ENCODE results near the gene ARSA.

DNA sequence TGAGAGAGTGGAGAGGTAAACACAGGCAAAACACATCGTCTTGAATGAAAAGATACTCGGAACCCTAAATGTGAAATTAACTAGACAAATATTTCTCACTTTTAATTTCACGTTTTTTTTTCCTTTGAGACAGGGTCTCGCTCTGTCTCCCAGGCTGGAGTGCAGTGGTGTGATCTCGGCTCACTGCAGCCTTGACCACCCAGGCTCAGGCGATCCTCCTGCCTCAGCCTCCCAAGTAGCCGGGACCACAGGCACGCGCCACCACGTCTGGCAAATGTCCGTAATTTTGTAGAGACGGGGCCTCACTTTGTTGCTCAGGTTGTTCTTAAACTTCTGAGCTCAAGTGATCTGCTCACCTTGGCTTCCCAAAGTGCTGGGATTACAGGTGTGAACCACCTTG lies 37.3 kb upstream of the ARSA start:
- TF ChIP-seq, protein P1, sequence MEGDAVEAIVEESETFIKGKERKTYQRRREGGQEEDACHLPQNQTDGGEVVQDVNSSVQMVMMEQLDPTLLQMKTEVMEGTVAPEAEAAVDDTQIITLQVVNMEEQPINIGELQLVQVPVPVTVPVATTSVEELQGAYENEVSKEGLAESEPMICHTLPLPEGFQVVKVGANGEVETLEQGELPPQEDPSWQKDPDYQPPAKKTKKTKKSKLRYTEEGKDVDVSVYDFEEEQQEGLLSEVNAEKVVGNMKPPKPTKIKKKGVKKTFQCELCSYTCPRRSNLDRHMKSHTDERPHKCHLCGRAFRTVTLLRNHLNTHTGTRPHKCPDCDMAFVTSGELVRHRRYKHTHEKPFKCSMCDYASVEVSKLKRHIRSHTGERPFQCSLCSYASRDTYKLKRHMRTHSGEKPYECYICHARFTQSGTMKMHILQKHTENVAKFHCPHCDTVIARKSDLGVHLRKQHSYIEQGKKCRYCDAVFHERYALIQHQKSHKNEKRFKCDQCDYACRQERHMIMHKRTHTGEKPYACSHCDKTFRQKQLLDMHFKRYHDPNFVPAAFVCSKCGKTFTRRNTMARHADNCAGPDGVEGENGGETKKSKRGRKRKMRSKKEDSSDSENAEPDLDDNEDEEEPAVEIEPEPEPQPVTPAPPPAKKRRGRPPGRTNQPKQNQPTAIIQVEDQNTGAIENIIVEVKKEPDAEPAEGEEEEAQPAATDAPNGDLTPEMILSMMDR (IDR thresholded peaks at IDR 0.05): no peak
- TF ChIP-seq, protein P2, sequence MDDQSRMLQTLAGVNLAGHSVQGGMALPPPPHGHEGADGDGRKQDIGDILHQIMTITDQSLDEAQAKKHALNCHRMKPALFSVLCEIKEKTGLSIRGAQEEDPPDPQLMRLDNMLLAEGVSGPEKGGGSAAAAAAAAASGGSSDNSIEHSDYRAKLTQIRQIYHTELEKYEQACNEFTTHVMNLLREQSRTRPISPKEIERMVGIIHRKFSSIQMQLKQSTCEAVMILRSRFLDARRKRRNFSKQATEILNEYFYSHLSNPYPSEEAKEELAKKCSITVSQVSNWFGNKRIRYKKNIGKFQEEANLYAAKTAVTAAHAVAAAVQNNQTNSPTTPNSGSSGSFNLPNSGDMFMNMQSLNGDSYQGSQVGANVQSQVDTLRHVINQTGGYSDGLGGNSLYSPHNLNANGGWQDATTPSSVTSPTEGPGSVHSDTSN (IDR thresholded peaks at IDR 0.05): no peak
- TF ChIP-seq POLR2AphosphoS5 (IDR thresholded peaks at IDR 0.05; ENCODE audit: low read depth, low read length): no peak
